B cell (primary cell): ENCODE measurements around the gene MCRS1. TPM values are rescaled to one million over a fixed set of nuclear protein-coding genes. Genes with fewer than 3 reads are reported as not detected.

Experiments used
- ATAC-seq: fragments of 200-7000 bp; cut with Tn5 transposase; one replicate; pipeline ENCODE4 v1.10.0; 2021; ENCODE audit warnings: low read depth, mild to moderate bottlenecking, moderate number of reproducible peaks, moderate library complexity
- CTCF ChIA-PET: fragments of 350-600 bp; sonication (Branson Sonifier 250); formaldehyde crosslinking; loops from one replicate; lab custom pipeline; 2021; ENCODE audit warnings: antibody characterized with exemption, inconsistent platforms; lab: Charles Lee
- POLR2A ChIA-PET: fragments of 350-600 bp; sonication (Branson Sonifier 250); formaldehyde crosslinking; loops from one replicate; lab custom pipeline; 2021; ENCODE audit warnings: antibody characterized with exemption; lab: Charles Lee
- DNase-seq: peaks from one replicate; pipeline ENCODE4 v3.0.0; 2013
- H2AFZ ChIP-seq: 2 replicates; pipeline ENCODE4 v1.6.1; 2012; ENCODE audit warnings: mild to moderate bottlenecking, low read depth, low read length; ENCODE audit not compliant: insufficient read depth, poor library complexity, severe bottlenecking
- H3K27ac ChIP-seq, 2 donors: 1 replicate in 1 of 2; 2 replicates in 1 of 2; pipeline ENCODE4 v1.5.1; 2012 to 2013; ENCODE audit warnings: low read length in 2 of 2, mild to moderate bottlenecking in 2 of 2, moderate library complexity in 1 of 2
- H3K27me3 ChIP-seq, 4 experiments: fragments of 200-600 bp in 1 of 4; sonication (generic) in 1 of 4; replicated peaks in 1 of 4; 1 replicate in 2 of 4; 2 replicates in 2 of 4; pipeline versions ENCODE4 v1.6.1 to v1.7.0; 2013 to 2016; ENCODE audit warnings: low read length in 3 of 4, mild to moderate bottlenecking in 2 of 4, mixed read lengths in 1 of 4, moderate library complexity in 1 of 4; ENCODE audit not compliant: insufficient read depth in 4 of 4, control insufficient read depth in 3 of 4; ENCODE audit errors: control extremely low read depth in 1 of 4
- H3K36me3 ChIP-seq, 2 experiments: replicated peaks in 1 of 2; 1 replicate in 1 of 2; 2 replicates in 1 of 2; pipeline versions ENCODE4 v1.6.1 to v1.7.1; 2013; ENCODE audit warnings: low read length in 1 of 2; ENCODE audit not compliant: insufficient read depth in 2 of 2, control insufficient read depth in 1 of 2; ENCODE audit errors: control extremely low read depth in 1 of 2, extremely low read depth in 1 of 2
- H3K4me1 ChIP-seq, 2 donors: fragments of 200-600 bp in 1 of 2; sonication (generic) in 1 of 2; 1 replicate in 1 of 2; 2 replicates in 1 of 2; pipeline versions ENCODE4 v1.5.1 to v1.6.1; 2013 to 2017; ENCODE audit warnings: low read length in 2 of 2; ENCODE audit not compliant: control insufficient read depth in 2 of 2, insufficient read depth in 2 of 2
- H3K4me2 ChIP-seq: replicated peaks from 2 replicates; pipeline ENCODE3; 2012; ENCODE audit warnings: mild to moderate bottlenecking, low read depth, low read length; ENCODE audit not compliant: poor library complexity, severe bottlenecking
- H3K4me3 ChIP-seq, 5 experiments: fragments of 200-600 bp in 1 of 5; sonication (generic) in 1 of 5; 1 replicate in 3 of 5; 2 replicates in 2 of 5; pipeline versions ENCODE4 v1.5.1 to v1.7.0; 2011 to 2016; ENCODE audit warnings: low read length in 4 of 5, mild to moderate bottlenecking in 4 of 5, low read depth in 2 of 5, control low read depth in 1 of 5, moderate library complexity in 1 of 5; ENCODE audit not compliant: insufficient read depth in 1 of 5; ENCODE audit errors: control extremely low read depth in 1 of 5, extremely low read depth in 1 of 5
- H3K79me2 ChIP-seq: fragments of 200-600 bp; sonication (generic); one replicate; pipeline ENCODE4 v1.6.0; 2016; ENCODE audit warnings: low read length; ENCODE audit not compliant: control insufficient read depth, insufficient read depth
- H3K9ac ChIP-seq: fragments of 200-600 bp; sonication (generic); 2 replicates; pipeline ENCODE4 v1.6.1; 2017; ENCODE audit warnings: mild to moderate bottlenecking, low read length, moderate library complexity
- H3K9me3 ChIP-seq, 3 donors: one replicate each; pipeline versions ENCODE4 v1.6.1 to v1.7.1; 2013; ENCODE audit warnings: low read length in 2 of 3; ENCODE audit not compliant: control insufficient read depth in 2 of 3, insufficient read depth in 1 of 3; ENCODE audit errors: control extremely low read depth in 1 of 3
- H4K20me1 ChIP-seq: 2 replicates; pipeline ENCODE4 v1.6.0; 2012; ENCODE audit warnings: mild to moderate bottlenecking, low read length; ENCODE audit not compliant: insufficient read depth, control insufficient read depth, poor library complexity, severe bottlenecking
- H3K27ac Mint-ChIP-seq: one replicate; pipeline ENCODE4 v1.8.0; 2021; ENCODE audit warnings: mixed read lengths
- H3K27me3 Mint-ChIP-seq: one replicate; pipeline ENCODE4 v1.8.0; 2021; ENCODE audit warnings: mixed read lengths
- H3K4me1 Mint-ChIP-seq: one replicate; pipeline ENCODE4 v1.8.0; 2021; ENCODE audit warnings: mixed read lengths
- H3K4me3 Mint-ChIP-seq: one replicate; pipeline ENCODE4 v1.8.0; 2021; ENCODE audit warnings: mixed read lengths
- H3K9me3 Mint-ChIP-seq: one replicate; pipeline ENCODE4 v1.8.0; 2022; ENCODE audit warnings: mixed read lengths; ENCODE audit not compliant: insufficient read depth
- CTCF ChIP-seq: fragments of 200-600 bp; IDR thresholded peaks from one replicate; pipeline ENCODE4 v1.8.0; 2022; ENCODE audit warnings: antibody characterized with exemption, mild to moderate bottlenecking
- EZH2 ChIP-seq: IDR thresholded peaks from 2 replicates; pipeline ENCODE4 v1.6.1; 2012; ENCODE audit warnings: borderline replicate concordance, low read depth, mild to moderate bottlenecking, moderate library complexity, low read length; ENCODE audit not compliant: insufficient read depth, poor library complexity, severe bottlenecking
- WGBS: methylation state at CpG from one replicate; pipeline ENCODE4 v1.1.5; 2013; ENCODE audit warnings: missing lambda C conversion rate; ENCODE audit not compliant: insufficient coverage; 5-methylcytosine and 5-hydroxymethylcytosine counted together
- intact Hi-C: fragments of 100-400 bp; cut with micrococcal nuclease; formaldehyde crosslinking; loops from one replicate; pipeline ENCODE4 v1.10.0; 2022
- polyA plus RNA-seq: library from polyadenylated mRNA; depleted of rRNA; stranded (reverse); fragments of >200 nt; gene quantifications from 2 replicates; pipeline ENCODE4 v1.2.3, GENCODE V29; 2012
- total RNA-seq, 2 donors: library from RNA; stranded (reverse); fragments of 120-200 nt in 1 of 2; gene quantifications; 1 replicate in 1 of 2; 2 replicates in 1 of 2; pipeline versions ENCODE4 v1.2.3 to v1.2.4, GENCODE V29; 2013 to 2022

MCRS1 gene
- total and polyA plus RNA-seq, 2 donors (not counting 1 experiment from before 2014, with no cell fraction given) = 81.1 to 107 TPM

GRCh38 chr12:49525942-49526341, 42.0 kb downstream of the MCRS1 start:
- Histone ChIP-seq H3K4me3 (no peak overlapping the region), H3K4me1 (peaks cover 5 to 10% of the 10 kb centered on the region in 2 donors), H3K27me3 (no peaks in the 10 kb centered on the region), H3K27ac (no peak overlapping the region), H4K20me1 (no peaks in the 10 kb centered on the region), H3K4me2 (no peak overlapping the region), H3K36me3 (peaks cover 3 to 25% of the 10 kb centered on the region in 2 experiments), H2AFZ (no peak overlapping the region), H3K79me2 (no peaks in the 10 kb centered on the region), H3K9ac (no peak overlapping the region), H3K9me3 (no peaks in the 10 kb centered on the region)
- ChIA-PET CTCF (interaction anchor here (1.2 to 2.9 kb wide), 3 partner anchors 12 to 237 kb away, joined by 3 to 10 read pairs (median 7); no protein-coding TSS in a partner anchor), POLR2A (no interaction called here)
- Mint-ChIP-seq H3K27ac (no peak overlapping the region), H3K4me3 (no peak overlapping the region), H3K9me3 (no peaks in the 10 kb centered on the region), H3K4me1 (peaks cover 12% of the 10 kb centered on the region), H3K27me3 (no peaks in the 10 kb centered on the region)
- intact Hi-C loops = no loop called here
- no peak for ATAC-seq
- 100% methylated on average over 6 of the region's 7 CpGs for WGBS
- no peak for DNase-seq
- TF ChIP-seq EZH2 (no peak), CTCF (no peak)

- Histone ChIP-seq H3K27ac (no peak overlapping the region), H3K9ac (no peak overlapping the region), H3K36me3 (peaks cover 3 to 25% of the 10 kb centered on the region in 2 experiments), H3K4me3 (no peak overlapping the region), H3K27me3 (no peaks in the 10 kb centered on the region), H3K9me3 (no peaks in the 10 kb centered on the region), H3K4me2 (no peak overlapping the region), H4K20me1 (no peaks in the 10 kb centered on the region), H2AFZ (no peak overlapping the region), H3K4me1 (peaks cover 5 to 10% of the 10 kb centered on the region in 2 donors), H3K79me2 (no peaks in the 10 kb centered on the region)
- DNase-seq = no peak
- POLR2A ChIA-PET = no interaction called here
- peaks cover 12% of the 10 kb centered on the region for H3K4me1 Mint-ChIP-seq
- TF ChIP-seq CTCF (no peak), EZH2 (no peak)
- H3K9me3 Mint-ChIP-seq = no peaks in the 10 kb centered on the region
- no peaks in the 10 kb centered on the region for H3K27me3 Mint-ChIP-seq
- ATAC-seq = no peak
- no peak overlapping the region for H3K27ac Mint-ChIP-seq
- no peak overlapping the region for H3K4me3 Mint-ChIP-seq
- WGBS = 100% methylated on average over 6 of the region's 6 CpGs
- CTCF ChIA-PET = interaction anchor here (1.8 to 2.9 kb wide), 2 partner anchors 10 to 166 kb away, joined by 7 to 10 read pairs; no protein-coding TSS in a partner anchor
- intact Hi-C loops = no loop called here
These were observed 43.1 kb downstream of the MCRS1 start for GRCh38 chr12:49524660-49525324.
